Measurements from ENCODE around the gene LCN12.

DNA sequence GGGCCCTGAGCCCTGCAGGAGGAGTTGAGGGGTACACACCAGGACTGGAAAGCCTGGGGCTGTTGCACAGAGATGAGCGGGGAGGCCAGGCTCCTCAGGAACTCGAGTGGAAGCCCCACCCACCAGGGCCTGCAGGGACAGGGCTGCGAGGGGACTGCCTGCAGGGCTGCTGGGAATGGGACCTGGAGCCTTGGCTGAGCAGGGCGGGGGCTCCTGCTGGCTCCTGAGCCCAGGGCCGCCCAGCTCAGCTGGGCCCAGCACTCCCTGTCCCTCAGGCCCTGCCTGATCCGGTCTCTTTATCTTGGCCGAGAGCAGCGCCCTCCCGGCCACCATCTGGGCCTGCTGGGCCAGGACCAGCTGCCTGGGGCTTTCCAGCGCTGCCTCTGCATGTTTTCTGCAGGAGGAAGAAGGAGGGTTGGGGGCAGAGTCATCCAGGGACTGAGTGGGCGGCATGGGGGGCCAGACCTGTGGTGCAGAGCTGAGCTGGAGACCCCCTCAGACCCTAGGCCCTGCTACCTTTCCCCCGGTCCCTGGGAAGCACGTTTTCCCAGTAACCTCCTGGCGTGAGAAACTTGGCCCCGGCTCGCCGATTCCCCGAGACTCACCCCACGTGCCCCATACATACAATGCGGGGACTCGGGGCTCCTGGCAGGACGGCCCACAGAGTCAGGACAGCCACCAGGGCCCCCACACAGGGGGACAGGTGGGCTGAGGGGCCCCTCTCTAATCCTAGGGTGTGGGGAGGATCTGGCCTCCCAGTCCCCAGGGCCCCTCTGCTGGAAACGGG is 9.4 kb downstream of the LCN12 start:
- TF ChIP-seq EZH2 (IDR thresholded peaks at IDR 0.05; ENCODE audit: insufficient read depth, low read length): no peak
- TF ChIP-seq, protein P1, sequence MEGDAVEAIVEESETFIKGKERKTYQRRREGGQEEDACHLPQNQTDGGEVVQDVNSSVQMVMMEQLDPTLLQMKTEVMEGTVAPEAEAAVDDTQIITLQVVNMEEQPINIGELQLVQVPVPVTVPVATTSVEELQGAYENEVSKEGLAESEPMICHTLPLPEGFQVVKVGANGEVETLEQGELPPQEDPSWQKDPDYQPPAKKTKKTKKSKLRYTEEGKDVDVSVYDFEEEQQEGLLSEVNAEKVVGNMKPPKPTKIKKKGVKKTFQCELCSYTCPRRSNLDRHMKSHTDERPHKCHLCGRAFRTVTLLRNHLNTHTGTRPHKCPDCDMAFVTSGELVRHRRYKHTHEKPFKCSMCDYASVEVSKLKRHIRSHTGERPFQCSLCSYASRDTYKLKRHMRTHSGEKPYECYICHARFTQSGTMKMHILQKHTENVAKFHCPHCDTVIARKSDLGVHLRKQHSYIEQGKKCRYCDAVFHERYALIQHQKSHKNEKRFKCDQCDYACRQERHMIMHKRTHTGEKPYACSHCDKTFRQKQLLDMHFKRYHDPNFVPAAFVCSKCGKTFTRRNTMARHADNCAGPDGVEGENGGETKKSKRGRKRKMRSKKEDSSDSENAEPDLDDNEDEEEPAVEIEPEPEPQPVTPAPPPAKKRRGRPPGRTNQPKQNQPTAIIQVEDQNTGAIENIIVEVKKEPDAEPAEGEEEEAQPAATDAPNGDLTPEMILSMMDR (IDR thresholded peaks at IDR 0.05; ENCODE audit: insufficient read depth, low read depth, low read length): no peak

All from astrocyte (in vitro differentiated cells and primary cell).